ENCODE data around the gene HACD3.

Gene HACD3

DNA sequence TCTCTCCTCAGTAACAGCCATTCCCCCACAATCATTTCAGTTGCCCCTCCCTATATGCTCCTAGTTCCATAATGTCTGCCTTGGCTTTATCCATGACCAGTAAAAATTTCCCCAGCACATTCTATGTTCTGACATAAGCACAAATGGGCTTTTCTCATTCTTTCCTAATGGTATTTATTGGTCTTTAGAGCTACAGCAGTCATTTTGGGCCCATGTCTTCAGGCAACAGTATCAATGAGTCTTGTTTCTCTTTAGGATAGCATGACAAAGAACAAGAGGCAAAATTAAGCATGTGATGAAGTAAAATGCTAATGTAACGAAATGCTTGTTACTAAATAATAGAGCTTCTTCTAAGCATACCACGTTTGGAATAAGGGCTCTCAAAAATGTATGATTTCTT, 20.9 kb upstream of the HACD3 start:
- TF ChIP-seq POLR2AphosphoS5 (IDR thresholded peaks at IDR 0.05; ENCODE audit: low read depth) (no peak), SPI1 (IDR thresholded peaks at IDR 0.05; ENCODE audit: borderline replicate concordance, low read depth) (no peak), GABPA (IDR thresholded peaks at IDR 0.05; ENCODE audit: low read depth) (no peak)
- TF ChIP-seq, protein P1, sequence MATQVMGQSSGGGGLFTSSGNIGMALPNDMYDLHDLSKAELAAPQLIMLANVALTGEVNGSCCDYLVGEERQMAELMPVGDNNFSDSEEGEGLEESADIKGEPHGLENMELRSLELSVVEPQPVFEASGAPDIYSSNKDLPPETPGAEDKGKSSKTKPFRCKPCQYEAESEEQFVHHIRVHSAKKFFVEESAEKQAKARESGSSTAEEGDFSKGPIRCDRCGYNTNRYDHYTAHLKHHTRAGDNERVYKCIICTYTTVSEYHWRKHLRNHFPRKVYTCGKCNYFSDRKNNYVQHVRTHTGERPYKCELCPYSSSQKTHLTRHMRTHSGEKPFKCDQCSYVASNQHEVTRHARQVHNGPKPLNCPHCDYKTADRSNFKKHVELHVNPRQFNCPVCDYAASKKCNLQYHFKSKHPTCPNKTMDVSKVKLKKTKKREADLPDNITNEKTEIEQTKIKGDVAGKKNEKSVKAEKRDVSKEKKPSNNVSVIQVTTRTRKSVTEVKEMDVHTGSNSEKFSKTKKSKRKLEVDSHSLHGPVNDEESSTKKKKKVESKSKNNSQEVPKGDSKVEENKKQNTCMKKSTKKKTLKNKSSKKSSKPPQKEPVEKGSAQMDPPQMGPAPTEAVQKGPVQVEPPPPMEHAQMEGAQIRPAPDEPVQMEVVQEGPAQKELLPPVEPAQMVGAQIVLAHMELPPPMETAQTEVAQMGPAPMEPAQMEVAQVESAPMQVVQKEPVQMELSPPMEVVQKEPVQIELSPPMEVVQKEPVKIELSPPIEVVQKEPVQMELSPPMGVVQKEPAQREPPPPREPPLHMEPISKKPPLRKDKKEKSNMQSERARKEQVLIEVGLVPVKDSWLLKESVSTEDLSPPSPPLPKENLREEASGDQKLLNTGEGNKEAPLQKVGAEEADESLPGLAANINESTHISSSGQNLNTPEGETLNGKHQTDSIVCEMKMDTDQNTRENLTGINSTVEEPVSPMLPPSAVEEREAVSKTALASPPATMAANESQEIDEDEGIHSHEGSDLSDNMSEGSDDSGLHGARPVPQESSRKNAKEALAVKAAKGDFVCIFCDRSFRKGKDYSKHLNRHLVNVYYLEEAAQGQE (IDR thresholded peaks at IDR 0.05; ENCODE audit: insufficient replicate concordance, low read depth), result no peak
- TF ChIP-seq, protein P2, sequence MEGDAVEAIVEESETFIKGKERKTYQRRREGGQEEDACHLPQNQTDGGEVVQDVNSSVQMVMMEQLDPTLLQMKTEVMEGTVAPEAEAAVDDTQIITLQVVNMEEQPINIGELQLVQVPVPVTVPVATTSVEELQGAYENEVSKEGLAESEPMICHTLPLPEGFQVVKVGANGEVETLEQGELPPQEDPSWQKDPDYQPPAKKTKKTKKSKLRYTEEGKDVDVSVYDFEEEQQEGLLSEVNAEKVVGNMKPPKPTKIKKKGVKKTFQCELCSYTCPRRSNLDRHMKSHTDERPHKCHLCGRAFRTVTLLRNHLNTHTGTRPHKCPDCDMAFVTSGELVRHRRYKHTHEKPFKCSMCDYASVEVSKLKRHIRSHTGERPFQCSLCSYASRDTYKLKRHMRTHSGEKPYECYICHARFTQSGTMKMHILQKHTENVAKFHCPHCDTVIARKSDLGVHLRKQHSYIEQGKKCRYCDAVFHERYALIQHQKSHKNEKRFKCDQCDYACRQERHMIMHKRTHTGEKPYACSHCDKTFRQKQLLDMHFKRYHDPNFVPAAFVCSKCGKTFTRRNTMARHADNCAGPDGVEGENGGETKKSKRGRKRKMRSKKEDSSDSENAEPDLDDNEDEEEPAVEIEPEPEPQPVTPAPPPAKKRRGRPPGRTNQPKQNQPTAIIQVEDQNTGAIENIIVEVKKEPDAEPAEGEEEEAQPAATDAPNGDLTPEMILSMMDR (IDR thresholded peaks at IDR 0.05; ENCODE audit: insufficient read depth, low read length), result no peak
- no peaks in the 10 kb centered on the region for H3K27me3 ChIP-seq (ENCODE audit: insufficient read depth, poor library complexity, severe bottlenecking)
- H3K27ac ChIP-seq (replicated peaks), result no peak overlapping the region
- DNase-seq (ENCODE audit: low read depth in 1 of 2, low spot score in 1 of 2), result no peak
- no peak overlapping the region for H3K4me3 ChIP-seq (replicated peaks; ENCODE audit: insufficient read depth, low read length)

DNA sequence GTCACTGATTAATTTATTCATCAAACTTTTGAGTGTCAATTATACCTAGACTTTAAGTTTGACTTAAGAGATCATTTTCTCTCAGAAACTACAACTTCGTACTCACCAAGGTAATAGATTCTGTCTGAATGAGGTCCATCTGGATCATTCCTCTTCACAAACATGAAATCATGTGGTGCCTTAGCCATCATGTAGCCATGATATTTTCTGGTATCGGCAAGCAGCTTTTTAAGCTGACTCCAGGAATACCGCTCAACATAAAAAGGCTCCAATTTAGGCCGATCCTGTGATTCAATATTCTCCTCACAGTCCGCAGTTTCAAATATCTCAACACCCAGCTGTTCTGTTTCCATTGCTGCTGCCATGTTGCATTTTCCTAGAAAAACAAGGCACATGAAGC, 18.1 kb upstream of the HACD3 start:
- TF ChIP-seq SPI1 (IDR thresholded peaks at IDR 0.05; ENCODE audit: borderline replicate concordance, low read depth) (no peak), GABPA (IDR thresholded peaks at IDR 0.05; ENCODE audit: low read depth) (no peak), POLR2AphosphoS5 (IDR thresholded peaks at IDR 0.05; ENCODE audit: low read depth) (no peak)
- TF ChIP-seq, protein P1 (IDR thresholded peaks at IDR 0.05; ENCODE audit: insufficient replicate concordance, low read depth), result no peak
- TF ChIP-seq, protein P2 (IDR thresholded peaks at IDR 0.05; ENCODE audit: insufficient read depth, low read length), result no peak
- Histone ChIP-seq H3K4me3 (replicated peaks; ENCODE audit: insufficient read depth, low read length) (no peak overlapping the region), H3K27ac (replicated peaks) (no peak overlapping the region), H3K27me3 (ENCODE audit: insufficient read depth, poor library complexity, severe bottlenecking) (no peaks in the 10 kb centered on the region)
- DNase-seq (ENCODE audit: low read depth in 1 of 2, low spot score in 1 of 2), result no peak

DNA sequence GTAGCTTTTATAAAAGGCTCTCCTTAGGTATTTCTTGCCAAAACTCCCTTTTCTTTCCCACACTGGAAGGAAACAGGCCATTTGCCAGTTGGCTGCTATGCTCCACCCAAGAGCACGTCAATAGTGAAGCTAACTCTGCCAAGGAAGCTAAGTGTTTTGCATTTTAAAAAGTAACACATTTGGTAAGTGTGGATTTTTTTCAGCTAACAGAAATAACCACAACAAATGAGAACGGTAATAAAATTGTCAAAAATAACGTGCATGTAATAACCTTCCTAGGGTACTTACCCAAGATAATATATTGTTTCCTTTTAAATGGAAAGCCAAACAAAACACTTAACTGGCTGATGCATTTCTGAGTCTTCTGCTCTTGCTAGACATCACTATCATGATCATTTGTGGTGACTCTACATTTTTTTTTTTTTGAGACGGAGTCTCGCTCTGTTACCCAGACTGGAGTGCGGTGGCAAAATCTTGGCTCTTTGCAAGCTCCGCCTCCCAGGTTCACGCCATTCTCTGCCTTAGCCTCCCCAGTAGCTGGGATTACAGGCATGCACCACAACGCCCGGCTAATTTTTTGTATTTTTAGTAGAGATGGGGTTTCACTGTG, 17.4 kb upstream of the HACD3 start:
- TF ChIP-seq POLR2AphosphoS5 (IDR thresholded peaks at IDR 0.05; ENCODE audit: low read depth) (no peak), GABPA (IDR thresholded peaks at IDR 0.05; ENCODE audit: low read depth) (no peak), SPI1 (IDR thresholded peaks at IDR 0.05; ENCODE audit: borderline replicate concordance, low read depth) (no peak)
- TF ChIP-seq, protein P2 (IDR thresholded peaks at IDR 0.05; ENCODE audit: insufficient read depth, low read length), result no peak
- TF ChIP-seq, protein P1 (IDR thresholded peaks at IDR 0.05; ENCODE audit: insufficient replicate concordance, low read depth), result no peak
- no peaks in the 10 kb centered on the region for H3K27me3 ChIP-seq (ENCODE audit: insufficient read depth, poor library complexity, severe bottlenecking)
- H3K4me3 ChIP-seq (replicated peaks; ENCODE audit: insufficient read depth, low read length), result no peak overlapping the region
- no peak for DNase-seq (ENCODE audit: low read depth in 1 of 2, low spot score in 1 of 2)
- no peak overlapping the region for H3K27ac ChIP-seq (replicated peaks)
